ENCODE data around the gene ASPA.
"Not testable (repeated sequence)": the region's sequence is repeated elsewhere in the genome, so short reads cannot be mapped to it uniquely, and the experiment has no call there.

Gene ASPA

DNA sequence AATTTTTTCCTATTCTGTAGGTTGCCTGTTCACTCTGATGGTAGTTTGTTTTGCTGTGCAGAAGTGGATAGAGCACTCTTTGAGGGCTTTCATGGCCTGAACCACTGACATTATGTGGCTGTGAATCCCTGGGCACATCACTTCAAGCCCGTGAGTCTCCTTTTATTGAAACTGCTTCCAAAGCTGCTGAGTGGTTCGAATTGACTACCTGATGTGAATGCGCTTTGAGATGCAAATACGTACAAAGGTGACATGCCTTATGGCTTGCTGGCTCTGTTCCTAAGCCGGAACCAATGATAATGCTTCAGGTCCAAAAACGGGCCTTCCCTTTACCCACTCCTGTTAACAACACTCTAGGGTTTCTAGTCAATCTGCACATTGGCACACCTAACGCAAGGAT is 34.3 kb downstream of the ASPA start:
- no peak for DNase-seq

GRCh38 chr17:3511852-3512504 is 36.2 kb downstream of the ASPA start:
- no peak for DNase-seq

DNA sequence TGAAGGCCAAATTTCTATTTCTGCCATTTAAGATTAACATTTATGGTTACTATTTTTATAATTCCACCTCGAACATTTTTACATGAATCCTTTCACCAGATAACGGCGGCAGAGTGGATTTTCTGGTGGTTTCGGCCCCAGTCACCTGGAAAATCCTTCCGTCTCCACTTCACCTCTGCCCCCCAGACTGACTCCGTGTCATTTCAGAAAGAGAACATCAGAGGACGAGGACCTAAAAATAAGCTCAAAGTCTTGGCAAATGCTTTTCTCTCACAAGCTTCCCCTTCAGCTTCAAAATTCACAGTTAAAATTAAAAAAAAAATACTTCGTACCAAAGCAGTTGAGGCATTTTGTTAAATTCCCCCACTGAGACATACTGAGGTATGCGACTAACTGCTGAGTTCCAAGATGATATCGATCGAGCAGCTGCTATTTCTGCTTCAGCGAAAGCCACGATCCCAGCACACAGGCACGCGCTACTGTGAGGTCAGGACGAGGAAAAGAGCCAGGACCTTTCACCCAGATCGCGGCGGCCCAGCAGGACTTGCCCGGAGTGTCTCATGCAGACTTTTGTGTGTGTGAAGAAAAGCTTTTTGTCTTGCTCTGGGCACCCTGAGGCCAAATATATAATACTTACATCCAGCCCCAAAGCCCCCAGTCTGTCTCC is 36.8 kb downstream of the ASPA start:
- no peak for DNase-seq

GRCh38 chr17:3513305-3514035 is 37.7 kb downstream of the ASPA start:
- DNase-seq = no peak

DNA sequence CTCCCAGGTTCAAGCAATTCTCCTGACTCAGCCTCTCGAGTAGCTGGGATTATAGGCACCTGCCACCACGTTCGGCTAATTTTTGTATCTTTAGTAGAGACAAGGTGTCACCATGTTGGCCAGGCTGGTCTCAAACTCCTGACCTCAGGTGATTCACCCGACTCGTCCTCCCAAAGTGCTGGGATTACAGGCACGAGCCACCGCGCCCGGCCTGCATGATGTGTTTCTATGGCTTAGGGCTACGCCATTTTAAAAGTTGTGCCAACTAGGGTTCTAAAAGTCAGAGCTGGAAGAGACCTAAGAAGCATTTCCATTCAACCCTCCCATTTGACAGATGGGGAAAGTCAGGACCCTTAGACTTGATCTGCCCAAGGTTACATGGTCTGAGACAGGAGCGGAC is 38.4 kb downstream of the ASPA start:
- not testable (repeated sequence) for DNase-seq

GRCh38 chr17:3514873-3515272 is 39.1 kb downstream of the ASPA start:
- no peak for DNase-seq

DNA sequence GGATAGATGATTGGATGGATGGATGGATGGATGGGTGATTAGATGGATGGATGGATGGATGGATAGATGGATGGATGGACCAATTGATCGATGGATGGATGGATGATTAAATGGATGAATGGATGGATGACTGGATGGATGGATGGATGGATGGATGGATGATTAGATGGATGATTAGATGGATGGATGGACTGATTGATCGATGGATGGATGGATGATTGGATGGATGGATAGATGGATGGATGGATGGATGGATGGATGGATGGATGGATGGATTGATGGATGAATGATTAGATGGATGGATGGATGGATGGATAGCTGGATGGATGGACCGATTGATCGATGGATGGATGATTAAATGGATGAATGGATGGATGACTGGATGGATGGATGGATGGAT is 43.7 kb downstream of the ASPA start:
- DNase-seq = not testable (repeated sequence)

GRCh38 chr17:3524024-3524423 is 48.2 kb downstream of the ASPA start:
- DNase-seq = no peak

DNA sequence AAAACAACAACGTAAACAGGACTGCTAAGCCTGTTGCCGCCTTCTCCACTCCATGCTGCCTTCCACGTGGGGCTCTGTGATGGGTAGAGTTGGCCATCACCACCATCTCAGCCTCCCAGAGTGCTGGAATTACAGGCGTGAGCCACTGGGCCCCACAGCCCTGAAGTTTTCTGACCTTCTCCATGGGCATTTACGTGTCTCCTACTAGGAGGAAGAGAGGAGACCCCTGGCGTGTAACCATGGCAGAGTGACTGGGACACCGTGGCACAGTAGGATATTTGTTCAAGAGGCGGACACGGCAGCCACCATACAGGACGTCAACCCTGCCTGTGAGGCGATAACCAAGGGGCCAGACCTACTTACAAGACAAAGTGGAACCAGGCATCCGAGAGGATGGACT is 50.7 kb downstream of the ASPA start:
- no peak for DNase-seq

DNA sequence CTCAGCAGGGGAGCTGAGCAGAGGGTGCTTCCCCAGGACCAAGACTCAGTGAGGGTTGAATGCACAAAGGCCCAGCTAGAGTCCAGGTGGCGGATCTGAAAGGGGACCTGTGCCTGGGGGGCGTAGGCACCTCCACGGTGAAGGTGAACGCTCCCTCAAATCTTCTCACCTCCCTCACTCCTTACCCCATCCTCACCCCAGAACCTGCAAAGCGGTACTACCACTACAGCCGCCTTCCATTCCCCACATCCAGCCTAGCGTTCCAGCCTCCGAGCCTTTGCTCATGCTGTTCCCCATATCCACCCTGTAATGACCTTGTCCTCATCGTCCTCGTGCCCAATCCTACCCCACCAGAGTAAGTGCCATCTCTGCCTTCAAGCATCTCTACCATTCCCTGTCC is 51.2 kb downstream of the ASPA start:
- DNase-seq = no peak

DNA sequence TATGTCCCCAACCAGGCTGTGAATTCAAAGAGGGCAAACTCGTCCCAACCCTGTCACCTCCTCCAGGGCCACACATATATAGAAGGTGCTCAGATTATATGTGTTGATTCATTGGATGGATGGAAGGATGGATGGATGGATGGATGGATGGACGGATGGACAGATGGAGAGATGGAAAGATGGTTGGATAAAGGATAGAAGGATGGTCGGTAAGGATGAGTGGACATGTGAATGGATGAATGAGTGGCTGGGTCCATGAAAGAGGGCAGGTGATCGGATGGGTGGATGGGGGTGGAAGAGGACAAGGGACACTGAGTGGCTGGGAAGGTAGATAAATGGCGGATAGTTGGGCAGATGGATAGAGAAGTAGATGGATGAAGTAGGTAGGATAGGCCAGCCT is 51.7 kb downstream of the ASPA start:
- no peak for DNase-seq

GRCh38 chr17:3527896-3528295 is 52.1 kb downstream of the ASPA start:
- DNase-seq = no peak

GRCh38 chr17:3528403-3528851 is 52.6 kb downstream of the ASPA start:
- DNase-seq = no peak

DNA sequence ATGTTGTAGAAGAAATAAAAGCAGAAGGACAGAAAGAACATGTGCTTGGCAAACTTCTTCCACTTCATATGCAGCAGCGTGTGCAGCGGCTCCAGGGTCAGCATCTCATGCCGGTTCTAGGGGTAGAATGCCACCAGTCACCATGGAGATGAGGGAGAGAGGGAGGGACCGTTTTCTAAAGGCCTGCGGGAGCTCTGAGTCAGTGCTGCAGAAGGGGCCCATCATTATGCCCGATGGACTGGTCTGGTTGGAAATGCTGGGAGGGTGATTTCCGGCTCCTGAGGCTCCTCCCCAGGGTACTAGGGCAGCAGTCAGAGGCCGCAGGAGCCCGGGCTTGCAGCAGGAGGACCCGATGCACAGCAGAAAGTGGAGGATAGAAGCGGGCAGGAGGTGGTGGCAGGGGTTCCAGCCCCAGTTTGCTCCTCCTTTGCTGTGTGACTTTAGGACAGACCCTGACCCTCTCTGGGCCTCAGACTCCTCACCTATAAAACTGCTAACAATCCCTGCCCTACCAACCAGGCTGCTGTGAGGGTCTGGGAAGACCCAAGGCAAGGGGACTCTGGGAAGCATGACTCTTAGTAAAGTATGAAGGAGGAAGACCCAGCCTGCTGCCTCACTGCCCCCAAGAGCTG is 53.2 kb downstream of the ASPA start:
- DNase-seq = no peak

DNA sequence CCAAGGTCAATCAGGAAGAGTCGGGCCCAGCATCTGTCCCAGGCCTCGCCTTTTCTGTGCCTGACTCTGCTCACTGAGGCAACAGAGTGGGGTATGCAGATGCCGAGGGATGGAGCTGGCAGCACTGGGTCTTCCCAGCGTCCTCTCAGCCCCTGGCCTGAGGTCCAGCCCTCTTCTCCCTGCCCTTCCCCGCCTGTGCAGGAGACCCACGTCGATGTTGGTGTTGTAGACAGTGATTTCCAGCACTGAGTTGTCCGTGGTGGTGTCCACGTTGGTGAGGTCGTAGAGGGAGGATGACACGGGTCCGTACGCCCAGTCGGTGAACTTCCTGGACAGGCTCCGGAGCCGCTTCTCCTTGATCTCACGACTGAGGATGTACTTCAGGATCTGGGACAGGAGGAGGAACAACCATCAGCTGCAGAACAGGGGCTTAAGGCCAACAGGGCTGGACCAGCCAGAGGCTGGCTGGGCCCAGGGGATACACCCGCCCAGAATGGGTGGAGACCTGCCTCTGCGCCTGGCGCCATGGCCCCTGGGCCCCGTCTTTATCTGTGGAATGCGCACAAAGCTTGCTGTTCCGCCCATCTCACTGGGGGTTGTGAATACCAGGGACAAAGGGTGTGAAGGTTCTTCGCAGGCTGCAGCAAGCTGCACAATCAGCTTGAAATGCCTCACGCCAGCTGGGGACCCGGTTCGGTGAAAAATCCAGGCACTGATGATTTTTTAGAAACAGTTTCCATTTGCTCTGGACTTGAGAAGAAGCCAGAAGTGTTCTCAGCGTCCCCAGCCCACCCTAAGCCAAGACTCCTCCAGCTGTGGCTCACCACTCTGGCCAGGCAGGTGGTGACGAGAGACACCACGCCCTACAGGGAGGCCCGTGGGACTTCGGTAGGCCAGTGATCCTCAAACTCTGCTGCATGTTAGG is 54.3 kb downstream of the ASPA start:
- no peak for DNase-seq

DNA sequence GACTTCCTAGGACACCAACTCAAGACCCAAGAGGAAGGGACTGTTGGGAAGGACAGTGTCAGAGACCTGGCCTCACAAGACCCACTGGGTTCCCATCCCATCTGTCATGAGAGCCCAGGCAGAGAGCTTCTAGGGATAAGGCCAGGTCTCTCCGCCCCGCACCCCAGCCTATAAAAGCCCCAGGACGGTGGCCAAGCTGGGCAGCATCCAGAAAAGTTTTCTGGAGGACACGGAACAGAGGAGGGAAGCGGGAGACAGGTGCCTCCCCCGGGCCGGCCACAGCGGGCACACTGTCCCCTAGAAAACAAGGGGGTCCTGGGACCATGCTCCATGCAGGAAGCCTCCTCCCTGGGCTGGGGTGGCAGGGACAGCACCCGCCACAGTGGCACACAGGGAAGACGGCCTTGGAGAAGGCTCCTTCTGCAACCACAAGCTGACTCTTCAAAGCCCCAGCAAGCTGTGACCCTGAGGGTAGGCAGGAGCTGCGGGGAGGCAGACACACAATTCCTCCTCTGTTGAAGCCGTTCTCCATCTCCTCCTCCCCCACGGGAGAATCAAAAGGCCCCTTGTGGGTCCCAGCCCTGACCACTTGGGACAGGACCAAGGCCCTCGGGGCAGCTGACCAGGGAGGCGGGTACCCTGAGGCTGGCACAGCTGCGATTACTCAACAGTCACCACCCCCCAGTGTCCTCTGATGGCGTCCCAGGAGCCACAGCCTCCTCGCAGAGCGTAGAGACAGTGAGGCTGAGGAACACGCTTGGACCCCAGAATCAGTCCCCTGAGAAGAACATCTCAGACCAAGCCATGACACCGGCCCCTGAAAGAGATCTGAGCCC is 55.7 kb downstream of the ASPA start:
- DNase-seq = no peak

DNA sequence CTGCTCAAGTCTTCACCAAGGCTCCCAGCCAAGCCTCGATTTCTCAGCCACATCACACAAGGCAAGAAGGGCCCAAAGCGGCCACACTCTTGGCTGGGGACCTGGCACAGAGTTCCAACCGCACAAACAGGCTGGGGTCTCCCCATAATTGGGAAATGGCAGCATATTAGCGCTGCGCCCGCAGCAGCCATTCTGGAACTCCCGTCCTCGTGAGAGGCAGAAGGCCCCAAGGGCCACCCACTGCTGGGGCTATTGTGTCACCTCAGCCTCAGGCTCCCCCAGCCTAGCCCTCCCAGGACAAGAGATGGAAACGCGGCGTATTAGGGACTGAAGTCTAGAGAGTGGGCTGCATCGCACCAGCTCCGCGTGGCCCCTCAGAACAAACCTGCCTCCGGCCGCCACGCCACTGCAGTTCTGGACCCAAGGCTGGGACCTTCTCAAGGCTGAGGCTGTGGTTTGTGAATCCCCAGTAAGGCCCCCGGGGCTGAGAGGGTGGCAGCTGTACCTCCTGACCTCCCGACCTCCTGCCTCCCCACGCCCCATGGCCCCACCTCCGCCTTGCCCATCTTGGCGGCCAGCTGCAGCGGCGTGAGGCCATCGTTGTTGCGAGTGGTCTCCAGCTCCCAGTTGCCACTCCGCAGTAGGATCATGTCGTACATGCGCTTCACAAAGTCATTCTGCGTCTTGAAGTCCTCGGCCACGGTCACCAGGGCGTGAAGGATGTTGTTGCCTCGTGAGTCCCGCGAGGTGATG is 56.5 kb downstream of the ASPA start:
- no peak for DNase-seq

GRCh38 chr17:3532859-3533142 is 57.0 kb downstream of the ASPA start:
- DNase-seq = no peak

GRCh38 chr17:3533752-3534151 is 58.0 kb downstream of the ASPA start:
- DNase-seq = no peak

DNA sequence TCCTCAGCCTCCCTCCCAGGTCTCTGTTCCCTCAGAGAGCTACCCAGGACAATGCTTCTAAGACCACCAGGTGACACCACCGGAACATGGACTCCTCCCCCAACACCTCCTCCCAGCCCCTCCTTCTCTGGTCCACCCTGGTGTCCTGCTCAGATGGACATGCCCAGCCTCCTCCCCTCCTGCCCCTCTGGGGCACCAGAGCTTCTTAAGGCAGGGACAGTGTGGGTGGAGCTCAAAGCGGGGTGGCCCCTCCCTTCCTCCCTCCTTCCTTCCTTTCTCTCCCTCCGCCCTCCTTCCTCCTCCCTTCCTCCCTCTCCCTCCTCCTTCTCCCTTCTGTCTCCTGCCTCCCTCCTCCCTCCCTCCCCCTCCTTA is 59.1 kb downstream of the ASPA start:
- DNase-seq = peak in 1 of 5 donors; percentile 10
